Mucosa of rectum (tissue), 2 donors: ENCODE results near the gene COL6A5.

Experiments
- H3K27ac ChIP-seq, 2 donors: one replicate each; pipeline ENCODE4 v1.7.0; 2013; ENCODE audit warnings: inconsistent platforms in 2 of 2, low read depth in 2 of 2, low read length in 2 of 2
- H3K27me3 ChIP-seq, 2 donors: one replicate each; pipeline ENCODE4 v1.7.0; 2013; ENCODE audit warnings: low read length in 2 of 2; ENCODE audit not compliant: control insufficient read depth in 2 of 2, insufficient read depth in 2 of 2
- H3K36me3 ChIP-seq, 2 donors: one replicate each; pipeline ENCODE4 v1.7.0; 2013; ENCODE audit warnings: low read length in 2 of 2; ENCODE audit not compliant: control insufficient read depth in 2 of 2, insufficient read depth in 2 of 2
- H3K4me1 ChIP-seq, 2 donors: one replicate each; pipeline ENCODE4 v1.7.0; 2013; ENCODE audit warnings: low read length in 2 of 2, mild to moderate bottlenecking in 1 of 2; ENCODE audit not compliant: control insufficient read depth in 2 of 2, insufficient read depth in 2 of 2
- H3K4me3 ChIP-seq, 2 donors: one replicate each; pipeline ENCODE4 v1.7.0; 2013; ENCODE audit warnings: low read length in 2 of 2
- H3K9ac ChIP-seq, 2 donors: one replicate each; pipeline ENCODE4 v1.7.0; 2013; ENCODE audit warnings: low read length in 2 of 2, low read depth in 1 of 2, mild to moderate bottlenecking in 1 of 2
- H3K9me3 ChIP-seq, 2 donors: one replicate each; pipeline ENCODE4 v1.7.0; 2013; ENCODE audit warnings: low read length in 2 of 2; ENCODE audit not compliant: control insufficient read depth in 2 of 2
- donor health status: healthy.
- donor health status: Normal muscosa, but diverticular disease.

COL6A5 gene

GRCh38 chr3:130529486-130530215, 184.2 kb downstream of the COL6A5 start:
- Histone ChIP-seq H3K27me3 (peaks cover 0 to 1% of the 10 kb centered on the region in 2 donors), H3K4me1 (no peaks in the 10 kb centered on the region), H3K4me3 (no peak overlapping the region), H3K9ac (no peak overlapping the region), H3K27ac (no peak overlapping the region), H3K9me3 (no peaks in the 10 kb centered on the region), H3K36me3 (no peaks in the 10 kb centered on the region)

GRCh38 chr3:130533247-130533646, 187.8 kb downstream of the COL6A5 start:
- Histone ChIP-seq H3K9me3 (no peaks in the 10 kb centered on the region), H3K27ac (no peak overlapping the region), H3K4me3 (no peak overlapping the region), H3K4me1 (no peaks in the 10 kb centered on the region), H3K36me3 (no peaks in the 10 kb centered on the region), H3K27me3 (no peaks in the 10 kb centered on the region), H3K9ac (no peak overlapping the region)
